Epithelial cell of proximal tubule (primary cell): ENCODE results near the gene ASTL. TPM values are rescaled to one million over a fixed set of nuclear protein-coding genes. Genes with fewer than 3 reads are reported as not detected.

ENCODE experiments used
- DNase-seq: peaks from one replicate; pipeline ENCODE4 v3.0.0-alpha.2; 2011; ENCODE audit warnings: low read depth
- H3K4me3 ChIP-seq: 2 replicates; pipeline ENCODE4 v1.5.1; 2011; ENCODE audit warnings: low read depth, mild to moderate bottlenecking, low read length
- CTCF ChIP-seq: conservative IDR thresholded peaks from 2 replicates; pipeline ENCODE4 v1.5.1; 2012; ENCODE audit warnings: low read depth, mild to moderate bottlenecking, low read length
- total RNA-seq: library from RNA; depleted of rRNA; stranded (reverse); fragments of >200 nt; gene quantifications from 2 replicates; pipeline ENCODE4 v1.2.3, GENCODE V29; 2015

ASTL gene
- total RNA-seq, 1 donor from 2014 or later = not detected

GRCh38 chr2:96180521-96180920 is 42.2 kb upstream of the ASTL start:
- DNase-seq = no peak
- TF ChIP-seq CTCF = no peak
- no peak overlapping the region for H3K4me3 ChIP-seq

GRCh38 chr2:96180002-96180401 is 41.7 kb upstream of the ASTL start:
- TF ChIP-seq CTCF = no peak
- no peak overlapping the region for H3K4me3 ChIP-seq
- no peak for DNase-seq

- DNase-seq = no peak
- no peak for TF ChIP-seq CTCF
- H3K4me3 ChIP-seq = no peak overlapping the region
Observed at GRCh38 chr2:96176661-96177060, 38.4 kb upstream of the ASTL start.

GRCh38 chr2:96175951-96176350 is 37.6 kb upstream of the ASTL start:
- DNase-seq = no peak
- TF ChIP-seq CTCF = no peak
- H3K4me3 ChIP-seq = no peak overlapping the region

- peak; percentile 97 for TF ChIP-seq CTCF
- DNase-seq = no peak
- H3K4me3 ChIP-seq = no peak overlapping the region
Observed at GRCh38 chr2:96174251-96175144, 36.2 kb upstream of the ASTL start.

- H3K4me3 ChIP-seq = no peak overlapping the region
- no peak for TF ChIP-seq CTCF
- no peak for DNase-seq
Observed at GRCh38 chr2:96171831-96172230, 33.5 kb upstream of the ASTL start.

- TF ChIP-seq CTCF = no peak
- no peak overlapping the region for H3K4me3 ChIP-seq
- DNase-seq = no peak
Observed at GRCh38 chr2:96170626-96171025, 32.3 kb upstream of the ASTL start.
